ENCODE data around the gene SLC7A1.

DNA sequence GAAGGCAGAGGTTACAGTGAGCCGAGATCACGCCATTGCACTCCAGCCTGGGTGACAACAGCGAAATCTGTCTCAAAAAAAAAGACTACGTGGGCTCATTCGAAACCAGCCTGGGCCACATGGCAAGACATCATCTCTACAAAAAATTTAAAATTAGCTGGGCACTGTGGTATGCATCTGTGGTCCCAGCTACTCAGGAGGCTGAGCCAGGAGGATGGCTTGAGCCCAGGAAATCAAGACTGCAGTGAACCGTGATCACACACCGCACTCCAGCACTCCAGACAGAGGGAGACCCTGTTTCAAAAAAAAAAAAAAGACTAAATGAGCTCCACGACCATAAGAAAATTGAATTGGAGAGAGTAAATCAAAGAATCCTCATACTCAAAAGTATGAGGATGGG is 53.1 kb downstream of the SLC7A1 start:
- TF ChIP-seq, protein P1, sequence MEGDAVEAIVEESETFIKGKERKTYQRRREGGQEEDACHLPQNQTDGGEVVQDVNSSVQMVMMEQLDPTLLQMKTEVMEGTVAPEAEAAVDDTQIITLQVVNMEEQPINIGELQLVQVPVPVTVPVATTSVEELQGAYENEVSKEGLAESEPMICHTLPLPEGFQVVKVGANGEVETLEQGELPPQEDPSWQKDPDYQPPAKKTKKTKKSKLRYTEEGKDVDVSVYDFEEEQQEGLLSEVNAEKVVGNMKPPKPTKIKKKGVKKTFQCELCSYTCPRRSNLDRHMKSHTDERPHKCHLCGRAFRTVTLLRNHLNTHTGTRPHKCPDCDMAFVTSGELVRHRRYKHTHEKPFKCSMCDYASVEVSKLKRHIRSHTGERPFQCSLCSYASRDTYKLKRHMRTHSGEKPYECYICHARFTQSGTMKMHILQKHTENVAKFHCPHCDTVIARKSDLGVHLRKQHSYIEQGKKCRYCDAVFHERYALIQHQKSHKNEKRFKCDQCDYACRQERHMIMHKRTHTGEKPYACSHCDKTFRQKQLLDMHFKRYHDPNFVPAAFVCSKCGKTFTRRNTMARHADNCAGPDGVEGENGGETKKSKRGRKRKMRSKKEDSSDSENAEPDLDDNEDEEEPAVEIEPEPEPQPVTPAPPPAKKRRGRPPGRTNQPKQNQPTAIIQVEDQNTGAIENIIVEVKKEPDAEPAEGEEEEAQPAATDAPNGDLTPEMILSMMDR (IDR thresholded peaks at IDR 0.05; ENCODE audit: low read depth, low read length, missing input control), result no peak
- TF ChIP-seq, protein P2, sequence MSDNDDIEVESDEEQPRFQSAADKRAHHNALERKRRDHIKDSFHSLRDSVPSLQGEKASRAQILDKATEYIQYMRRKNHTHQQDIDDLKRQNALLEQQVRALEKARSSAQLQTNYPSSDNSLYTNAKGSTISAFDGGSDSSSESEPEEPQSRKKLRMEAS (IDR thresholded peaks at IDR 0.05), result no peak
- no peak for TF ChIP-seq YY1 (IDR thresholded peaks at IDR 0.05)
- no peak for TF ChIP-seq JUND (IDR thresholded peaks at IDR 0.05)
